ENCODE results near the gene PACRG.

PACRG gene

GRCh38 chr6:163232015-163232523, 504.3 kb downstream of the PACRG start:
- no peak for DNase-seq
- Mint-ChIP-seq H3K27ac (no peak overlapping the region), H3K9me3 (no peaks in the 10 kb centered on the region), H3K36me3 (no peaks in the 10 kb centered on the region), H3K27me3 (no peaks in the 10 kb centered on the region), H3K4me3 (no peak overlapping the region), H3K4me1 (no peaks in the 10 kb centered on the region)
- no peak for ATAC-seq (replicated peaks)

GRCh38 chr6:163232649-163233048, 504.9 kb downstream of the PACRG start:
- Mint-ChIP-seq H3K9me3 (no peaks in the 10 kb centered on the region), H3K27ac (no peak overlapping the region), H3K4me1 (no peaks in the 10 kb centered on the region), H3K27me3 (no peaks in the 10 kb centered on the region), H3K36me3 (no peaks in the 10 kb centered on the region), H3K4me3 (no peak overlapping the region)
- no peak for ATAC-seq (replicated peaks)
- DNase-seq, result no peak

GRCh38 chr6:163237110-163237509, 509.3 kb downstream of the PACRG start:
- ATAC-seq (replicated peaks) (no peak), DNase-seq (no peak)
- Mint-ChIP-seq H3K4me1 (no peaks in the 10 kb centered on the region), H3K4me3 (no peak overlapping the region), H3K27me3 (peaks cover 8 to 14% of the 10 kb centered on the region in 2 donors), H3K27ac (no peak overlapping the region), H3K9me3 (no peaks in the 10 kb centered on the region), H3K36me3 (no peaks in the 10 kb centered on the region)

GRCh38 chr6:163239572-163240340, 512.0 kb downstream of the PACRG start:
- ATAC-seq (replicated peaks) (no peak), DNase-seq (no peak)
- no peaks in the 10 kb centered on the region for H3K36me3 Mint-ChIP-seq

GRCh38 chr6:163240556-163240955, 512.8 kb downstream of the PACRG start:
- Mint-ChIP-seq H3K27me3 (peaks cover 11 to 15% of the 10 kb centered on the region in 2 donors), H3K4me3 (no peak overlapping the region), H3K27ac (no peak overlapping the region), H3K36me3 (no peaks in the 10 kb centered on the region), H3K9me3 (no peaks in the 10 kb centered on the region), H3K4me1 (no peaks in the 10 kb centered on the region)
- DNase-seq (no peak), ATAC-seq (replicated peaks) (no peak)

More at GRCh38 chr6:163239572-163240340, 512.0 kb downstream of the PACRG start:
- Mint-ChIP-seq H3K9me3 (no peaks in the 10 kb centered on the region), H3K4me1 (no peaks in the 10 kb centered on the region), H3K4me3 (no peak overlapping the region), H3K27ac (no peak overlapping the region), H3K27me3 (peaks cover 8 to 14% of the 10 kb centered on the region in 2 donors)

- ATAC-seq (replicated peaks) (no peak), DNase-seq (no peak)
- Mint-ChIP-seq H3K4me1 (no peaks in the 10 kb centered on the region), H3K27me3 (peaks cover 21 to 22% of the 10 kb centered on the region in 2 donors), H3K36me3 (no peaks in the 10 kb centered on the region), H3K4me3 (no peak overlapping the region), H3K9me3 (no peaks in the 10 kb centered on the region), H3K27ac (no peak overlapping the region)
Measured at GRCh38 chr6:163241683-163242082, 513.9 kb downstream of the PACRG start.

GRCh38 chr6:163243083-163243482, 515.3 kb downstream of the PACRG start:
- DNase-seq, result no peak
- no peaks in the 10 kb centered on the region for H3K9me3 Mint-ChIP-seq
- H3K27ac Mint-ChIP-seq, result no peak overlapping the region
- H3K4me3 Mint-ChIP-seq, result no peak overlapping the region
- no peak for ATAC-seq (replicated peaks)
- H3K4me1 Mint-ChIP-seq, result no peaks in the 10 kb centered on the region
- peaks cover 21 to 23% of the 10 kb centered on the region in 2 donors for H3K27me3 Mint-ChIP-seq
- H3K36me3 Mint-ChIP-seq, result no peaks in the 10 kb centered on the region

- no peaks in the 10 kb centered on the region for H3K9me3 Mint-ChIP-seq
- ATAC-seq (replicated peaks) (no peak), DNase-seq (no peak)
- H3K4me1 Mint-ChIP-seq, result no peaks in the 10 kb centered on the region
- H3K27ac Mint-ChIP-seq, result no peak overlapping the region
- peaks cover 21 to 23% of the 10 kb centered on the region in 2 donors for H3K27me3 Mint-ChIP-seq
- H3K4me3 Mint-ChIP-seq, result no peak overlapping the region
- H3K36me3 Mint-ChIP-seq, result no peaks in the 10 kb centered on the region
Measured at GRCh38 chr6:163243692-163244589, 516.2 kb downstream of the PACRG start.

- no peak overlapping the region for H3K4me3 Mint-ChIP-seq
- peaks cover 2 to 6% of the 10 kb centered on the region in 2 donors for H3K4me1 Mint-ChIP-seq
- H3K27me3 Mint-ChIP-seq, result peaks cover 12 to 19% of the 10 kb centered on the region in 2 donors
- ATAC-seq (replicated peaks) (no peak), DNase-seq (no peak)
- H3K9me3 Mint-ChIP-seq, result no peaks in the 10 kb centered on the region
- H3K36me3 Mint-ChIP-seq, result no peaks in the 10 kb centered on the region
- no peak overlapping the region for H3K27ac Mint-ChIP-seq
Measured at GRCh38 chr6:163248051-163248450, 520.3 kb downstream of the PACRG start.

GRCh38 chr6:163249651-163250101, 521.9 kb downstream of the PACRG start:
- Mint-ChIP-seq H3K36me3 (no peaks in the 10 kb centered on the region), H3K27me3 (peaks cover 12 to 19% of the 10 kb centered on the region in 2 donors), H3K9me3 (no peaks in the 10 kb centered on the region), H3K27ac (no peak overlapping the region), H3K4me1 (peaks cover 2 to 6% of the 10 kb centered on the region in 2 donors), H3K4me3 (no peak overlapping the region)
- ATAC-seq (replicated peaks), result peak in 1 of 2 donors; percentile 23
- DNase-seq, result no peak

- no peaks in the 10 kb centered on the region for H3K36me3 Mint-ChIP-seq
- H3K27ac Mint-ChIP-seq, result no peak overlapping the region
- no peak for ATAC-seq (replicated peaks)
- no peak for DNase-seq
- no peak overlapping the region for H3K4me3 Mint-ChIP-seq
- peaks cover 2 to 6% of the 10 kb centered on the region in 2 donors for H3K4me1 Mint-ChIP-seq
- peaks cover 12 to 19% of the 10 kb centered on the region in 2 donors for H3K27me3 Mint-ChIP-seq
- H3K9me3 Mint-ChIP-seq, result no peaks in the 10 kb centered on the region
Measured at GRCh38 chr6:163250116-163250515, 522.3 kb downstream of the PACRG start.

- Mint-ChIP-seq H3K27me3 (peaks cover 4 to 6% of the 10 kb centered on the region in 2 donors), H3K27ac (no peak overlapping the region), H3K4me1 (peaks cover 2 to 6% of the 10 kb centered on the region in 2 donors), H3K4me3 (no peak overlapping the region), H3K36me3 (no peaks in the 10 kb centered on the region), H3K9me3 (no peaks in the 10 kb centered on the region)
- DNase-seq, result no peak
- ATAC-seq (replicated peaks), result no peak
Measured at GRCh38 chr6:163252061-163252591, 524.4 kb downstream of the PACRG start.

- Mint-ChIP-seq H3K4me3 (no peak overlapping the region), H3K27ac (no peak overlapping the region)
Measured at GRCh38 chr6:163253556-163254213, 525.9 kb downstream of the PACRG start.

More at GRCh38 chr6:163253556-163254213, 525.9 kb downstream of the PACRG start:
- Mint-ChIP-seq H3K27me3 (peaks cover 4 to 6% of the 10 kb centered on the region in 2 donors), H3K36me3 (no peaks in the 10 kb centered on the region), H3K9me3 (no peaks in the 10 kb centered on the region), H3K4me1 (peaks cover 2 to 6% of the 10 kb centered on the region in 2 donors)
- ATAC-seq (replicated peaks), result no peak
- DNase-seq, result no peak
